GM18507 (cell line): ENCODE results near the gene SMC4.
"Not testable (repeated sequence)": the region's sequence is repeated elsewhere in the genome, so short reads cannot be mapped to it uniquely, and the experiment has no call there.

Source experiments
- DNase-seq: peaks from one replicate; pipeline ENCODE4 v3.0.0; 2011; ENCODE audit warnings: low read depth; ENCODE audit not compliant: insufficient read length; ENCODE audit errors: extremely low spot score
- FAIRE-seq: peaks from 2 replicates; lab custom pipeline; 2011; peaks lifted over from hg19 to GRCh38; lab: Jason Lieb, UNC

SMC4 gene

DNA sequence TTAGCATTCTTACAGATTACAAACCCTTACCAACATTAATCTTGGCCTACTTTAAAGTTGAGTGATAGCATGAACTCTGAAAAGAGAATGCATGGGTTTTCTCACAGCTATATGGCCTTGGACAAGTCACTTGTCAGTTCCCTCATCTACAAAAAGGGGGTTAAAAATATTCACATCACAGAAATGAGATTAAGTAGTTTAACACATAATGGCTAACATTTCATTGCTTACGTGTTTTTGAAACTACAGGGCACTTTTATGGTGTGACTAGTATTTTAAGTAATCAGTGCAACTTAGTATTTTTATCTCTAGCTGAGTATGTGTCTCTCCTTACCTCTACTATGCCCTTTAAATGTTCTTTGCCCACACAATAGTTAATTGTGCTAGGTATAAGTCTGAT lies 36.3 kb downstream of the SMC4 start:
- DNase-seq (no peak), FAIRE-seq (no peak)

DNA sequence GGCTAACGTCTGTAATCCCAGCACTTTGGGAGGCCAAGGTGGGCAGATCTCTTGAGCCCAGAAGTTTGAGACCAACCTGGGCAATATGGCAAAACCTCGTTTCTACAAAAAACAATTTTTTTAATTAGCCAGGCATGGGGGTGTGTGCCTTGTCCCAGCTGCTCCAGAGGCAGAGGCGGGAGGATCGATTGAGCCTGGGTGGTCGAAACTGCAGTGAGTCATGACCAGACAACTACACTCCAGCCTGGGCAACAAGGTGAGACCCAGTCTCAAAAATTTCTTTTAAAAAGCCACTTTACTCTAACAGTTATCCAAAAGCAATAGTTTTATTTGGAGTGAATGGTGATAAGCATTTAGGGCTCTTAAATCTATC lies 37.6 kb downstream of the SMC4 start:
- DNase-seq, result no peak
- FAIRE-seq, result no peak

DNA sequence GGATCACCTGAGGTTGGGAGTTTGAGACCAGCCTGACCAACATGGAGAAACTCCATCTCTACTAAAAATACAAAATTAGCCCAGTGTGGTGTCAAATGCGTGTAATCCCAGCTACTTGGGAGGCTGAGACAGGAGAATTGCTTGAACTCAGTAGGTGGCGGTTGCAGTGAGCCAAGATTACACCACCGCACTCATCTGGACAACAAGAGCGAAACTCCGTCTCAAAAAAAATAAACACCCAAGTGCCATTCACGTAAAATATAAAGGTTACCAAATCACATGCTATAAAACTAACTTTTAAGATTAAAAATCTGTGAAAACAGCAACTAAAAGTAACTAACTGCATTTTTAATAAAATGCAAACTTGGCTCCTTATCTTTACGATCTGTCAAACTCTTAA lies 41.2 kb downstream of the SMC4 start:
- no peak for DNase-seq
- no peak for FAIRE-seq

DNA sequence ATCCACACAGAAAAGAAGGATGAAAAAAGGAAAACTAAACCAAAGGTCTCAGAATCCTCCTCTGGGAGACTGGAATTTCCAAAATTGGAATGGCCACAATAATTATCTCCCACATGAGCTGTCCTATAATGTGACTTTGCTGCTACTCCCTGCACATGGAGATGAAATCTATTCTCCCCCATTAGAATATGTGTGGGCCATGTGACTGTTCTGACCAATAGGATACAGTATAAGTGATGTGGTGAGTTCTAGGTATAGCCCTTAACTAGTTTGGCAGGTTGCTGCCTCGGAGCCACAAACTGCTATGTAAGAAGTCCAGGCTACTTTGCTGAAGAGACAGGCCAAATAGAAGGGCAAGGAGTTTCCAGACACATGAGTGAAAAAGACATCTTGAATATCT lies 45.0 kb downstream of the SMC4 start:
- no peak for DNase-seq

DNA sequence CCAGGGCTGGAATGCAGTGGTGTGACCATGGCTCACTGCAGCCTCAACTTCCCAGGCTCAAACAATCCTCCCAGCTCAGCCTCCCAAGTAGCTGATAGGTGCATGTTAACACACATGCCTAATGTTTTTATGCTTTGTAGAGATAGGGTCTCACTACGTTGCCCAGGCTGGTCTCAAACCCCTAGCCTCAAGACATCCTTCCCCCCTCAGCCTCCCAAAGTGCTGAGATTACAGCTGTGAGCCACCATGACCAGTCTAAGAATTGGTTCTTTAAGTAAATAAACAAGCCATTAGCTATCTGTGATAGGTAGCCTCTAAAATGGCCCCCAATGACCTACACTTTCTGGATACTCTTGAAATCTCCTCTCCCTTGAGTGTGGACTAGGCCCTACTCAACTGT lies 46.4 kb downstream of the SMC4 start:
- no peak for FAIRE-seq

More for the DNA sequence above, 45.0 kb downstream of the SMC4 start:
- FAIRE-seq, result no peak

DNA sequence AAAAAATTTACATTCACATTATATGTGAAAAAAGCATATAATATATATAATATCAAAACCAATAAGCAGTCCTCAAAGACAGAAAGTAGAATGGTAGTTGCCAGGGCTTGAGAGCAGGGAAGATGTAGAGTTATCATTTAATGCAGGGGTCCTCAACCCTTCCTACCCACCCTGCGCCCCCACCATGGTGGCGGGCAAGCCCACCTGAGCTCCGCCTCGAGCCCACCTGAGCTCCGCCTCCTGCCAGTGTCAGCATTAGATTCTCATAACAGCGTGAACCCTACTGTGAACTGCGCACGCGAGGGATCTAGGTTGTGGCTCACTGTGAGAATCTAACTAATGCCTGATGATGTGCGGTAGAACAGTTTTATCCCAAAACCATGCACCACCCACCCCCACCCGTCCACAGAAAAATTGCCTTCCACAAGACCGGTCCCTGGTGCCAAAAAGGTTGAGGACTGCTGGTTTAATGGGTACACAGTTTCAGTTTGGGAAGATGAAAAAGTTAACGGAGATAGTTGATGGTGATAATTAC lies 47.1 kb downstream of the SMC4 start:
- DNase-seq (no peak), FAIRE-seq (no peak)

More for the DNA sequence above, 46.4 kb downstream of the SMC4 start:
- DNase-seq, result no peak

DNA sequence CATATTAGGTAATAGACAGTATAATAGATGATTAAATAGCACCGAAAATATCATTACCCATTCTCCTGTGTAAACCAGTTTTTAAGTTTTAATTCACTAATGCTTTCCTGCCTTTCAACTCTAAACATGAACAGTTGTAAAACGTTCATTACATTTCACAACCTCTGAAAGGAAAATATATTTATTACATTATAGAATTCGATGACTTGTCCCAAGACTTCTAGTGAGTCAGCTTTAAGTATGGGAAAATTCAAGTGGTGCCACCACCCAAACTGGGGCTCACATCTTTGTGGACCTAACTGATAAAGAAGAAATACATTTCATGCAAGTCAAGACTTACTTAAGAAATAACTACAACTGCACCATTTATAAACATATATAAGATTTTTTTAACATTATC lies 48.1 kb downstream of the SMC4 start:
- no peak for DNase-seq
- no peak for FAIRE-seq

DNA sequence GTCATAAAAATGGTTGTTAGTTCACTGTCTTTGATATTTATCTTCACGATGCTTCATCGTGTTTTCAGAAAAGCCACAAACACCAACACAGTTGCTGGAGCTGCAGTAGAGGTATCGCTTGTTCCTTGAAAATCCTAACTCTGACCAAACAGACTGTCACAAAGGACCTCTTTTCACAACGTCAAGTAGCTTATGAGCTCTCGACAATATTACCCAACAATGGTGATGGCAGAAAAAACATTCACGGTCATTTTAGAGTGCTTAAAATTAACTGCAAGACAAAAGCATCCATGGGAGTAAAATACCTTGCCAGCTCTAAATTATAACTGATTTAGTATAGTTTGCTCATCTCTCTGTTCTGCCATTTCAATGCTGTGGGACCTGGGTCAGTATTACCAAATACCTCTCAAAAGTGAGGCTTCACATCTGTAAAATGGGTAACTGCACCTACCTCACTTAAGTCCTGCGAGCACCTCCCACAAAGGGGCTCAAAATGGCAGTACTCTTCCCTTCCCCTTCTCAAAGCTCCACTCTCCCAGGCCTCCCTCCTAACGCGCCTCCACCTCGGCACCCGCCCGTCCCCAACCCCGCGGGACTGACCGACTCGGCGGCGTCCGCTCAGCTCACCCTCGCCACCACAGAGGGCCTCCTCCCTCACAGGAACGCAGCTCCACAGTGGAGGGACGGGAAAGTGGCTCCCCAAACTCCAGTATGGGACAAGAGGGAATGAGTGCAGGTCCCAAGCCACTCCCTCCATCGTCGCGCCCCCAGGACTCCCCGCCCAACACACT lies 49.6 kb downstream of the SMC4 start:
- no peak for FAIRE-seq
- DNase-seq, result peak; percentile 7

DNA sequence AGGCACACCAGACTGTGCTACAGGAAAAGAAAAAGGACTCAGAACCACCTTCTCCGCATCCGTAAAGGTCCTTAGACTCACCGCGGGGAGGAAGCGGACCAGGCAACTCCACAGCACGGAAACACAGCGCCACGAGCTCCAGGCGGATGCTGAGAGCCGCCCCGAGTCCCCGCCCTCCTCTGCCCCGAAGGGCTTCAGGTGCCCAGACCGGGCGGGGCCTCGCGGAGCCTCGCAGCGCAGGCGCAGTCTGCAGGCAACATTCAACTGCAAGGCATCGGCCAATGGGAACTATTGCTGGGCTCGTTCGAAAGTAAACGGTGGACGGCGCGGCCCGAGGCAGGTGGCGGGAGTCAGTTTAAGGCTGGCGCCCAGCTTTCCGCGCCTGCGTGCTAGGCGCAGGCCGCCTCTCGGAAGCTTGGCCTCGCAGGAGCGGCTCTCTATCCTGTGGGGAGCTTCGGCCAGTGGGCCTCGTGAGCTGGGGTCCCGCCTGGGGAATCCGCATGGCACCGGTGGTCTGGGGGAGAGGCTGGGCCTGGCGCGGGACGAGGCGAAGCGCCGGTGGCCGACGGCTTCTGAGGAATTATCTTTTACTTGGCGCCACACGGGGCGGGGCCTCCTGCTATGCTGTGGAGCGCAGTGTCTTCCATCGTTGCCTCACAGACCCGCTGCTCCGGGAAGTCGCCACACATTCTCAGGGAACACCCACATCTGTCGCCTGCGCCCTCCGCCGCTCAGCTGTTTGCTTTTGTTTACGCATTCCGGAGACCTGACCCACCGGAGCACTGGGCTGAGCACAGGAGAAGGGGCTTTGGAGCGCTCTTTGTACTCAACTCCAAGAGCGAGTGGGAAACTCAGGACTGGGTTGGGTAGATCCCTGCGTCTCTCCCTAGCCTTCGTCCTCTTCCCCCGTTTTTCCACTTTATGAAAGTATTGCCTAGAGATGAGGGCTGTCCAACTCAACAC lies 50.5 kb downstream of the SMC4 start, which contains the start of gene TRIM59:
Gene TRIM59 (minus strand): TSS at position 151 of the 963 bp plus-strand sequence. CDS start 10,603 bp downstream, outside the sequence.
- peak; percentile 98 for DNase-seq
- peak; percentile 95 for FAIRE-seq

DNA sequence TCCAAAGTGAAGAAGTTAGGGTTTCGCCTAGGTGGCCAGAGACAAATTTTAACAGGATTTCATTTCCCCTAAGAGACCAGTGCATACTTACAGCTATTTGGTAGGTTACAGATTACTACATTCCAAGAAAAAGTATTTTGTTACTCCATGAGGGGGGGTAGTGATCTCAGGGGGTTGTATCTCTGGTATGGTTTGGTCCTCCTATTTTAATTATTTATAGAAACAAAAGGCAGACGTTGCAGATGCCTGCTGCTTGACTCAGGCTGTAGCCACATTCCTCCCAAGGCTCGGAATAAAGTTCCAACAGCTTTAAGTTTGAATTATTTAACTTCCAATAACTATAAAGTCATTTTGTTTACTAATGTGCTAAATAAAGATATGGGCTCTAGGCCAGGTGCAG lies 51.4 kb downstream of the SMC4 start:
- FAIRE-seq (no peak), DNase-seq (no peak)

DNA sequence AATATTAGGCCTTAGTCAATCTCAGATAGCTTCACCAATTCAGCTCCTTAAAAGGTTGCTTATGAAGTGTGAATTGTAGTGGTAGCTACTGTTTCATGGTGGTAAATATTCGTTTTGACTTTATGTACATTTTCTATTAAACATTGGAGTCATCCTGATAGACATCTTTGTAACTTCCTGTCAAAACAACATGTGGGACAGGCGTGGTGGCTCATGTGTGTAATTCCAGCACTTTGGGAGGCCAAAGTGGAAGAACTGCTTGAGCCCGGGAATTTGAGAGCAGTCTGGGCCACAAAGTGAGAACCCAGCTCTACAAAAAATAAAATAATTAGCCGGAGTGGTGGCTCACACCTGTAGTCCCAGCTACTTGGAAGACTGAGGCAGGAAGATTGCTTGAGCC lies 52.2 kb downstream of the SMC4 start:
- FAIRE-seq, result no peak
- no peak for DNase-seq

DNA sequence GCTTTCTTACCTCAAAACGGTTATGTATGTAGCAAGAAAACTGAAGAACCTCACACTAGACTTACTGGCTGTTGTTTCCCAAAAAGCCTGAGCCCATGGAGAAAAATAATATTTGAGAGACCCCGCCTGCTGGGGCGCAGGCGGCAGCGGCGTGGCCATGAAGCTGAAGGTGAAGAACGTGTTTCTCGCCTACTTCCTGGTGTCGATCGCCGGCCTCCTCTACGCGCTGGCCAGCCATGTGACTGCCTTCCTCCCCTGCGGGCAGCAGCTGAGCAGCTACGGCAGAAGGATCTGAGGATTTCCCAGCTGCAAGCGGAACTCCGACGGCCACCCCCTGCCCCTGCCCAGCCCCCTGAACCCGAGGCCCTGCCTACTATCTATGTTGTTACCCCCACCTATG lies 52.8 kb downstream of the SMC4 start:
- DNase-seq, FAIRE-seq: not testable (repeated sequence)

DNA sequence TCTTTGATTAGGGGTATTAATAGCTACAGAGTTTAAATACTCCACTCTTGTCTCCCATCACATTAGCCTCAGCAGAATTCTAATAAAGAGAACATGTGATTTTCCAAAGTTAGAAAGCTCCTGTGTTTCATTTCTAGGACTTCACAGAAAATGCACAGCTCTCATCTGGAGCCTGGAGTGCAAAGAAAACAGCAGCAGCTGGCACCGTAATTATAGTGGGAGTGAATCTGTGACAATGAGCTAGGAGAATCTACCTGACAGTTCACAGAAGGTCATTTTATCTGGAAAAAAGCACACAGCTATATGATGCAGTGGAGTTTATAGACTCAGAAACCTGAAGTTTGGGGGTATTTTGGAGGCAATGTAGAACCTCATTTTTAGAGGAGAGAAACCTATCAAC lies 55.5 kb downstream of the SMC4 start:
- no peak for DNase-seq
- no peak for FAIRE-seq

DNA sequence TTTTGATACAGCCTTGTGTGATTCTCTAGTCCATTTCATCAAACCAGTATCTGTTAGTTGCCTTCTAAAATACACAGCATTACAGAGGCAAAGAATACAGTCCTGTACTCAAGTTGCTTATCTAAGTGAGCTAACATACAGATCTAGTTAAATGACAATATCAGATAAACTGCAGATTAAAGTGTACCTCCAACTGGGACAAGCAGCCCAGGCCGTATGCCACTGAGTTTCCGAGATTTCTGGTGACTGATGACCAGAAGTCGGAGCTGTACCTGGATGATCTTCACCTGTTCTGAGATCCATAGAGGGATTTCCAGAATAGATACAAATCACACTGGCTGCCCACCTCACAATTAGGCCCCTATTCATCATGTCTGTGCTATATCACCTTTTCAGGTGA lies 56.4 kb downstream of the SMC4 start:
- no peak for FAIRE-seq
- DNase-seq, result no peak

DNA sequence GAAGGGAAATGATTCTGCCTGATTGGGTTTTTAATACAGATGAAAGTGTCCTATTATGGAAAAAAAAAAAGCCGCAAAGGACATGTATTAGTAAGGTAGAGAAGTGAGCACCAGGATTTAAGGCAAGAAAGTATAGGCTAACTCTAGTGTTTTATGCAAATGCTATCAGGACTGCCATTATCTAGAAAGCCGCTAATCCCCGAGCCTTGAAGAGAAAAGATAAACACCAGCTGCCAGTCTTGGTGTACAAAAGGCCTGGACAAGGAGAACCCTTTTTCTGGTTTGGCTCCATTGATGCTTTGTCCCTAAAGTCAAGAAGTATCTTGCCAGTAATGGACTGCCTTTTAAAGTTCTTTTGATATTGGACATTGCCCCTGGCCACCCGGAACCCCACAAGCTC lies 58.7 kb downstream of the SMC4 start:
- DNase-seq (no peak), FAIRE-seq (no peak)

DNA sequence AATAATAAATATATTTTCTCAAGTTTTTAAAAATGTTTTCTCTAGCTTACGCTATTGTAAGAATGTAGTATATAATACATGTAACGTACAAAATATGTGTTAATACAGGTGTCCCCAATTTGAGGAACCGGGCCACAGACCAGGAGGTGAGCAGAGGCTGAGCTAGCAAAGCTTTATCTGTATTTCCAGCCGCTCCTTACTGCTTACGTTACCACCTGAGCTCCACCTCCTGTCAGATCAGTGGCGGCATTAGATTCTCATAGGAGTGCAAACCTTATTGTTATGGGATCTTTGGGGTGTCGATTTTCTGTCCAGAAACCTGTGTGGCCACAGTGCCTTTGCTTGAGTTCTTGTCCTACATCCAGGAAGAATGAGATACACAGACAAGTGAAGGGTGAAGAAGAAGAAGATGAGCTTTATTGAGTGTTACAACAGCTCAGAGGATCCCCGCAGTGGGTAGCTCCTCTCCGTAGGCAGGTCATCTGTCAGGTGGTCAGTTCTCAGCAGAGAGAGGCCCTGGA lies 60.1 kb downstream of the SMC4 start:
- no peak for FAIRE-seq
- no peak for DNase-seq

DNA sequence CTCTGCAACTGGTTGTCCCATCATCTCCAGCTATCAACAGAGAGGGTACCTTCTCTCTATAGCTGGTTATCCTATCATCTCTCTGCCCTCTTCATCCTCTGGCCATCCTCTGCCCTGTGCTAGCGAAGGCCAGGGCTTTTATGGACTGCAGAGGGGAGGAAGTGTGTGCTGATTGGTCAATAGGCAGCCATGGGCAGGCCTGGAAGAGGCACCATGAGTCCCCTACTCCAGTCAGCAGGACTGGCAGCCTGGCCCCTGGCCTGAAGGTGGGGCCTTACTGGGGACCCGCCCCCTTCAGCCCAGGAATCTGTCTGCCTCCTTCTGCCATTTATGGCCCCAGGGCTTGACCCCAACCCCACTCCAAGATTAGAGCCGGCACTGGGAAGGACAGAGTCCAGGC lies 60.6 kb downstream of the SMC4 start:
- FAIRE-seq (no peak), DNase-seq (no peak)

DNA sequence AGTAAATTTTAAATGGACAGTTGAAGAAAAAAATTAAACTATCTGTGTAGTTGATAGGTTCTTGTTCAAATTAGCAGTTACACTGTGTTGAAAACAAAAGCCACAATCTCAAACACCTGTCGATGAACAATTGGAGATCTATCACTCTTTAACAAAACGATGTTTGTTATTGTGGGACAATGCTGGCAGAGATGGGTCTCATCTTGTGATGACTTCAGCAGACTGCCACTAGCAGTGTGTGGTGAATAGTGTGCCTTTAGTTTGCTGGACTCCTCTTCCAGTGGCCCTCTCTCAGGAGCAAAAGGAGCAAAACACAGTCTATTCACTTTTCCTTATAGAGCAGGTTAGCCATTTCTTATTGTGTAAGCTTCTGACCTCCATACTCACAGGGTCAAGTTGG lies 64.9 kb downstream of the SMC4 start:
- FAIRE-seq (no peak), DNase-seq (no peak)

DNA sequence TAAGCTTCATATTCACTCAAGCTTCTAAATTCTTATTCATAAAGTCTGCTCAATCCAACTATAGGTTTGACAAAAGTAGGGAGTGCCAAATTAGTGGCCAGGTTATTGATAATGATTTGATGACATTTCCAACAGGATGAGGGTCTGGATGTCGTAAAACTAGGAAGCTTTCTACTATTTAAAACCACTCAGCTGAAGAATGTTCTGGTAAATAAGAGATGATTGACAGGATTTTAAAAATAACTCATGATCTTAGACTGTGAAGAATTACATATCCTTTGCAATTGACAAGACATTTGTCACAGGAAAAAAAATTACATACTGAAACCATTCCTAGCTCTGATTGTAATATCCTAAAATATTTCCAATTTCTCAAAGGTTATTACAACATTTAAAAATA lies 65.5 kb downstream of the SMC4 start:
- FAIRE-seq (no peak), DNase-seq (no peak)

DNA sequence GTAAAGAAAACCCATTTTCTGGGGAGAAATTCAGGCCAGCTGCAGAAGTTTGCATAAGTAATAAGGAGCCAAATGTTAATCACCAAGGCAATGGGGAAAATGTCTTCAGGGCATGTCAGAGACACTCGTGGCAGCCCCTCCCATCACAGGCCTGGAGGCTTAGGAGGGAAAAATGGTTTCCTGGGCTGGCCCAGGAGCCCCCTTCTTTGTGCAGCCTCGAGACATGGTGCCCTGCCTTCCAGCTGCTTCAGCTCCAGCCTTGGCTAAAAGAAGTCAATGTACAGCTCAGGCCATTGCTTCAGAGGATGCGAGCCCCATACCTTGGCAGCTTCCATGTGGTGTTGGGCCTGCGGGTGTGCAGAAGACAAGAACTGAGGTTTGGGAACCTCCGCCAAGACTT lies 70.7 kb downstream of the SMC4 start:
- no peak for FAIRE-seq
- DNase-seq, result no peak
